HG02759 (cell line): ENCODE results near the gene NEK6.

ENCODE experiments used
- ATAC-seq: cut with Tn5 transposase; IDR thresholded peaks from one replicate; pipeline ENCODE4 v1.9.1; 2021; ENCODE audit warnings: mild to moderate bottlenecking, moderate library complexity; ENCODE audit not compliant: unreplicated experiment

The NEK6 gene

GRCh38 chr9:124260769-124261603, 3.2 kb downstream of the NEK6 start:
- ATAC-seq, result no peak

- no peak for ATAC-seq
Measured at GRCh38 chr9:124261736-124262648, 4.2 kb downstream of the NEK6 start.

DNA sequence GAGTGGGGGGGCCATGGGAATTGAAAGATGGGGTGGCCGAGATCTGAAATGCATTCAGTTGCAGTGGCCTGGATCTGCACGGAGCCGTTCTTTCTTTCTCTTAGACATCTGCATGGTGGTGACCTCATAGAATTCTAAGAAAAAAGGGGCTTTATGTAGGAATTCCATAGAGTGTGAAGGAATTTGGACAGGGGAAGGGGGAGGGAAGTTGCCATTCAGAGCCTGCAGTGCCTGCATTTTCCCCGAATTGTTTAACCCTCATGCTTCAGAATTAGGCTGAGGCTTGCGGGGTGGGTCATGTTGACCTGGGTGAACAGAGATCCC, 4.9 kb downstream of the NEK6 start:
- ATAC-seq, result no peak

- no peak for ATAC-seq
Measured at GRCh38 chr9:124263213-124263612, 5.5 kb downstream of the NEK6 start.

- no peak for ATAC-seq
Measured at GRCh38 chr9:124263800-124264426, 6.2 kb downstream of the NEK6 start.

- peak; percentile 56 for ATAC-seq
Measured at GRCh38 chr9:124264823-124265233, 7.1 kb downstream of the NEK6 start.

GRCh38 chr9:124265551-124265950, 7.8 kb downstream of the NEK6 start:
- no peak for ATAC-seq

GRCh38 chr9:124266139-124266825, 8.5 kb downstream of the NEK6 start:
- no peak for ATAC-seq

DNA sequence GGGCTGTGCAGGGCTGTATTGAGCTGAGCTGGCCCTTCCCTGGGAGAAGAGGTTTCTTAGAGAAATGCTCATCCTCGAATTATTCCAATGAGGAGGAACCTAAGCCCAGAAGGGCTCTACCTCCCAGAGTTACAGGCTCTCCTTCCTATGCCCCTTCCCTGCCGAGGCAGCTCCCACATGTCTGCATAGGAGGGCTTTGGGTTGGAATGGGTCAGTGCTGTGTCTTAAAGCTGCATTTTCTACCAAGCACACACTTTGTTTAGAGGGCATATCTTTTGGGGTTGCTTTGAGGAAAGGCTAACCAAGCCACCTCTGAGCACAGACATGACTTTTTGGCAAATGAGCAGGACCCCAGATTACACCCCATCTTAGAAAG, 9.1 kb downstream of the NEK6 start:
- ATAC-seq, result no peak

DNA sequence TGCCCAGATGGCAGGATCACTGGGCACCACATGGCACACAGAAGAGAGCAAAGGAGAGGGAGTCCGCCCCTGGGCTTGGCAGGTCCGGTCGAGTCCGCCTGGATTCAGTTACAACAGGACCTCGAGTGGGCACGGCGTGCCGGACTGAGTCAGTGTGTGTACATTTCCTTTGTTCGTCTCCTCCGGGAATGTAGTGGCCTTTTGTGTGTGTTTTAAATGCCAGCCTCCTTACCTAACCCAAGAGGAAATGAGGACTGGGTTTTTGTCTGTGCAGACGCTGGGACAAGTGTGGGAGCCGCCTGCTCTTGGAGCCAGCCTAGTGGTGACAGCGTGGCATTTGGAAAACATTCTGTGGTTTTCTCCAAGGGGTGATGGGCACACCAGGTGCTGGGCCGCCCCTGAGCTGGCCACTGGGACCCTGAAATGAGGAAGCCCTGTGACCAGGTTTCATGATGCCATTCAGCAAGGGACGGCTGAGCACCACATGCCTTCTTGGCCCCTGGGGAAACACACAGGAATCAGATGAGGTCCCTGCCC, 9.6 kb downstream of the NEK6 start:
- no peak for ATAC-seq

DNA sequence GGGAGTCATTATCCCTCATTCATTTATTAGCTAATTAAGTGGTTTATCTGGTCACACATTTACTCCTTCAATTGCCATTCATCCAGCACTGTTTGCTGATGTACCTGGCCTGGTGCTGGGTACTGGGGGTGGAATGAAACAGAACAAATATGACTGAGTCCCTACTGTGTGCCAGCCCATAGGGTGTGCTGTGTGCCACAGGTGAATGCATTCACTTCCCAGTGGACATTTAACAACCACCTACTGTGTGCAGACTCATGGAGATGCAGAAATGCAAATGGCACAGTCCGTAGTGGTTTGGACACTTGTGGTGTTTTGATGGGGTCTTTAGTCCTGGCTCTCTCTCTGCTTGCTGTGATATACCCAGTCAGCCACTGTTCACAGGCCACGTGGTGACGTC, 10.5 kb downstream of the NEK6 start:
- ATAC-seq, result no peak

DNA sequence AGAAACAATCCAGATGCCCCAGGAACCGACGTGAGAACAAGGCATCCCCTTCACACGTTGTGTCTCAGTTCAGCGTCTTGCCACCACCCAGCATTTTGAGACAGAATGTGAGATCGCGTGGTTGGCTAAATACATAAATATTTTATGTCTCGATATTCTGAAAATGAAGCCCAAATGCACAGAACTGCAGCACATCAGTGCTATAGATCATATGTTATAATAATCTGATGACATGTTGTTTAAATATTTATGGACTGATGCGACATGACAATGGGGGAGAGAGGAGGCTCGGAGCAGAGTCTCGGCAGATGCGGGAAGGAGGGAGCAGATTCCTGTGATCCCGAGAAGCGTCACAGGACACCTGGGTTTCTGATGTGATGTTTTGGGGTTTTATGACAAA, 10.9 kb downstream of the NEK6 start:
- no peak for ATAC-seq

GRCh38 chr9:124269556-124269955, 11.8 kb downstream of the NEK6 start:
- ATAC-seq, result no peak

DNA sequence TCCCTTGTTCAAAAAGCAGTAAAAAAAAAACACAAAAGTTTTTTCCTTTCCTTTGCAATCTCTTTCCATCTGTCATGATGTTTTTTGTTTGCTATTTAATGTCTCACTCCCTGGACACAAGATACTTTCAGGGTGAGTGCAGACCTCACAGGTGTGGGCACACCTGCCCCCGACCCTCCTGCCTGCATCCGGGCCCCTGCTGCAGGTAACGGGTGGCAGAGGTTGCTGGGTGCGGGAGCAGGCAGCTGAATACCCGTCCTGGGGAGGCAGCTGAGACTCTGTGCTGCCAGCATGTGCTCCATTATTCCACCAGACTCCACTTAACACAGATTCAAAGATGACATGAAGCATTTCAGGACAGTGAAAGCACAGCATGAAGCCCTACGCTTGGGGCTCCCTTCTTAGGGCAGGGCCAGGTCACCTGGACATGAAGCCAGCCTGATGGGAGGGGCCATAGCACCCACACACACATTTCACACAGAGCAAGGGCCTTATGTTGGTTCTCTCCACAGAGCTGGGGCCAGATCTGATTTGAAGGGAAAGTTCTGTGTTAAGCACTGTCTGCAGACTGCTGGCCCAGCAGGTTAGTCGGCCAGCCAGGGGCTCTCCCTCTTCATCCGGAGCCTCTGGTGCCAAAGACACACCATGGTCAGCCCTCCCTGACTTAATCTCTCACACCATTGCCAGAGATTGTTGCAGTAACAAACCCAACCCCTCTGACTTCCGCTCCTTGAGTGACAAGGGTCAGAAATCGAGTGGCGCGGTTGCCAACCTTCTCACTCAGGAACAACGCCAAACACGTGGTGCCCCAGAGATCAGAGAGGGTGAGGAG, 13.0 kb downstream of the NEK6 start:
- ATAC-seq, result no peak

- no peak for ATAC-seq
Measured at GRCh38 chr9:124271660-124272059, 13.9 kb downstream of the NEK6 start.

DNA sequence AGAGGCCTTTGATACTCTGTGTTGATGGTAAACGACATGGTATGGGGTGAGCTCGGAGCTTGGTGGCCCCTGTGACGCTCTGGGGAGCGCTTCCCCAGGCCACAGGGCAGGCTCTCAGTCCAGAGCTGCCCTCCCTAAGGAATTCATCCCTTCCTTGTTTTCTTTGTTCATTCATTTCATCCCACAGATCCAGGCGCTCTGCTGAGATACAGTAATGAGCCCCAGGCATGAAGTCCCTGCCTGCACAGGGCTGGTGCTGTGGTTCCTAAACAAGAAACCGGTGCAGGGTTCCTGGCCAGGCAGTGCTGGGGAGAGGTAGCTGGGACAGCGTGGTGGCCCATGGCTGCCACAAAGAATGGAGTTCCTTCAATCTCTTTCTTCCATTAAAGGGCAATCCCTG, 14.4 kb downstream of the NEK6 start:
- ATAC-seq, result no peak

DNA sequence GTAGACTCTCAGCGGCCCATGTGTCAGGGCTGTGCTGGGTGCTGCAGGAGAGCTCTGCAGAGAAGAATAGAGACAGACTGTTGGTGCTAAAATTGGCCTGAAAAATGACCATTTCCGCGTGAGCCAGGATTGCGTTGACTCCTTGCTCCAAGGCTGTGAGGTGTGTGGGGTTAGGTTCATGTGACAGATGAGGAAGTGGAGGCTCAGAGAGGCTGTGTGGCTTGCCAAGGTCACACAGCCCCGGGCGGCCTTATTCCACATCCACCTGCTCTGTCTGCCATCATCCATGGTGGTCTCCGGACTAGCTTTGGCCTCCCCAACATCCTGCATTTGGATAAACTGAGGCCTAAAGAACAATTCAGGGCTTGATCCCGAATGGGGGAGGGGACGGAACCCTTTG, 15.2 kb downstream of the NEK6 start:
- ATAC-seq, result no peak

- no peak for ATAC-seq
Measured at GRCh38 chr9:124273427-124274160, 15.8 kb downstream of the NEK6 start.

GRCh38 chr9:124274226-124274625, 16.5 kb downstream of the NEK6 start:
- no peak for ATAC-seq
